ENCODE data around the gene ERC1.

Gene ERC1

GRCh38 chr12:1170411-1170810 lies 179.4 kb downstream of the ERC1 start:
- peaks cover 33% of the 10 kb centered on the region for H3K36me3 Mint-ChIP-seq (ENCODE audit: low read depth)
- no peak overlapping the region for H3K27ac Mint-ChIP-seq
- H3K9me3 Mint-ChIP-seq: no peaks in the 10 kb centered on the region
- no peaks in the 10 kb centered on the region for H3K4me1 Mint-ChIP-seq (ENCODE audit: low read depth)
- H3K27me3 Mint-ChIP-seq: no peaks in the 10 kb centered on the region
- intact Hi-C loops (cut with micrococcal nuclease): no loop called here
- H3K4me3 Mint-ChIP-seq: no peak overlapping the region

DNA sequence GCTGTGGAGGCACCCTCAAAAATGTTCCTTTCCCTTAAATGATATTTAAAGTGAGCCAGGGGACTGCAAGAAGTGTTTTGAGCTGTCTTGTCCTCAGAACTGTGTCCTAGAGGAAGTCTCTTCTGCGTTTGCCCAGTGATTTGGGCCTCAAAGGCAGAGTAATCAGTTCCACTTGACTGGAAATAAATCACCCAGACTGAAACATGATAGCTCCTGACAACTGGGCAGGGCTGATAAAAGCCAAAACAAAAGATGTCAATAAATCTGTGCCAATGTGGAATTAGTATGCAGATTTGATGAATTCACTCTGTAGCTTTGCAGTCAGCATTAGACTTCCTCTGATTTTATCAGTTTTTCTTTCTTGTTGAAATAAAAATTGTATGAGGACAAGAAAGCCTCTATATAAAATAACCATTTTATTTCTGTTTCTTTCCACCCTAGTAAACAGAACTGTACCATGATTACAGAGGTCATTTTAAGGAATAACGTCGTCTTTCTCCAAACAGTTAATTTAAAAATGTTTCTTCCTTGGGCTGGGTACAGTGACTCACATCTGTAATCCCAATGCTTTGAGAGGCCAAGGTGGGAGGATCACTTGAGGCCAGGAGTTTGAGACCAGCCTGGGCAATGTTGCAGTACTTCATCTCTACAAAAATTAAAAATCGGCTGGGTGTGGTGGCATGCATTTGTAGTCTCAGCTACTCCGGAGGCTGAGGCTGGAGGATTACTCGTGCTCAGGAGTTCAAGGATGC lies 180.8 kb downstream of the ERC1 start:
- intact Hi-C loops (cut with micrococcal nuclease): no loop called here
- H3K36me3 Mint-ChIP-seq (ENCODE audit: low read depth): peaks cover 39% of the 10 kb centered on the region

GRCh38 chr12:1173781-1174617 lies 183.0 kb downstream of the ERC1 start:
- Mint-ChIP-seq H3K27ac (no peak overlapping the region), H3K36me3 (ENCODE audit: low read depth) (peaks cover 35% of the 10 kb centered on the region), H3K9me3 (no peaks in the 10 kb centered on the region), H3K27me3 (no peaks in the 10 kb centered on the region), H3K4me1 (ENCODE audit: low read depth) (no peaks in the 10 kb centered on the region), H3K4me3 (no peak overlapping the region)
- intact Hi-C loops (cut with micrococcal nuclease): no loop called here

More for the DNA sequence above, 180.8 kb downstream of the ERC1 start:
- H3K4me1 Mint-ChIP-seq (ENCODE audit: low read depth): no peaks in the 10 kb centered on the region
- no peaks in the 10 kb centered on the region for H3K9me3 Mint-ChIP-seq
- H3K27ac Mint-ChIP-seq: no peak overlapping the region
- H3K4me3 Mint-ChIP-seq: no peak overlapping the region
- H3K27me3 Mint-ChIP-seq: no peaks in the 10 kb centered on the region

GRCh38 chr12:1174659-1175058 lies 183.6 kb downstream of the ERC1 start:
- intact Hi-C loops (cut with micrococcal nuclease): no loop called here
- no peaks in the 10 kb centered on the region for H3K4me1 Mint-ChIP-seq (ENCODE audit: low read depth)
- H3K4me3 Mint-ChIP-seq: no peak overlapping the region
- H3K27me3 Mint-ChIP-seq: no peaks in the 10 kb centered on the region
- H3K36me3 Mint-ChIP-seq (ENCODE audit: low read depth): peaks cover 31% of the 10 kb centered on the region
- H3K9me3 Mint-ChIP-seq: no peaks in the 10 kb centered on the region
- no peak overlapping the region for H3K27ac Mint-ChIP-seq

DNA sequence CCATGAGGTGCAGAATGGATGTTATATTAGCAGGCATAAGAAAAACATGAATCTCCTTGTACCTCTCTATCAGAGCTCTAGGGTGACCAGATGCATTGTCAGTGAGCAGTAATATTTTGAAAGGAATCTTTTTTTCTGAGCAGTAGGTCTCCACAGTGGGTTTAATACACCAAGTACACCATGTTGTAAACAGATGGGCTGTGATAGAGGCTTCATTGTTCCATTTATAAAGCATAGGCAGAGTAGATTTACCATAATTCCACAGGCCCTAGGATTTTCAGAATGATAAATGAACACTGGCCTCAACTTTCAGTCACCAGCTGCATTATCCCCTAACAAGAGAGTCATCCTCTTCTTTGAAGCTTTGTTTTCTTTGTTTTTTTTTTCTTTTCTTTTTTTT lies 185.2 kb downstream of the ERC1 start:
- Mint-ChIP-seq H3K27me3 (no peaks in the 10 kb centered on the region), H3K9me3 (no peaks in the 10 kb centered on the region), H3K27ac (no peak overlapping the region), H3K4me3 (no peak overlapping the region), H3K4me1 (ENCODE audit: low read depth) (no peaks in the 10 kb centered on the region), H3K36me3 (ENCODE audit: low read depth) (peaks cover 46% of the 10 kb centered on the region)
- intact Hi-C loops (cut with micrococcal nuclease): no loop called here

DNA sequence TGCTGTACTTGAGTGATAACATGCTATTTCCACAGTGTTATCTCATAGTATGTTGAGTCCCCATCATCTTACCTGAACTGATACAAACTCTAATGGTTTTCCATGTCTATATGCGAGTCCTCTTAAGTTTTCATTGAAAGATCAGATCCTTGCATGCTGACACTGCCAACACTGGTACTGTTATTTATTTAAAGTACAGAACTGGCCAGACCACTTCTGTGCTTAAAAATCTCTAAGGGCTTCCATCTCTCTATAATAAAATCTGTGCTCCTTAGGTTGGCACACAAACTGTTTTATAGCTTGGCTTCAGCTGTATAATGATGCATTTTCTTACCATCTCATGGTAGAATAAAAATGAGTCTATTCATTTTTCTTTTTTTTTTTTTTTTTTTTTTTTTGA lies 188.1 kb downstream of the ERC1 start:
- Mint-ChIP-seq H3K27ac (no peak overlapping the region), H3K4me1 (ENCODE audit: low read depth) (no peaks in the 10 kb centered on the region), H3K36me3 (ENCODE audit: low read depth) (peaks cover 70% of the 10 kb centered on the region), H3K27me3 (no peaks in the 10 kb centered on the region), H3K4me3 (no peak overlapping the region), H3K9me3 (no peaks in the 10 kb centered on the region)
- intact Hi-C loops (cut with micrococcal nuclease): no loop called here

DNA sequence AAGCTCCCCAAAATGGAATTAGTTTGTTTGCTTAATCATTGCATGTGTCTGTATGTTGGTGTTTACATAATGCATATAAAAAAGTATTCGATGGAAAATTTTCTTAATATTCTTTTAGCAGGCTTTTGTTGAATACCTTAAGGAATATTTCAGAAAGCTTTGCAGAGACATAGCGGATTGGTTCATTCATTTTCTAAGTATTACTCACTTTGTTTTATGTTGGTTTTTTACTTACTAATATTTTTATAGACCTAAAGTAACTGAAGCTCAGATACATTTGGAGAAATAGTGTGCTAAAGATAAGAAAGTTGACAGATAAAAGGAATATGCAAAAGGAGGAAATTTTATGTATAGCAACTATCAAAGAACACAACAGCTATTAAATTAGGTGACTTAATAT lies 191.0 kb downstream of the ERC1 start:
- no peaks in the 10 kb centered on the region for H3K4me1 Mint-ChIP-seq (ENCODE audit: low read depth)
- H3K36me3 Mint-ChIP-seq (ENCODE audit: low read depth): peaks cover 75% of the 10 kb centered on the region
- no peaks in the 10 kb centered on the region for H3K9me3 Mint-ChIP-seq
- intact Hi-C loops (cut with micrococcal nuclease): no loop called here
- H3K4me3 Mint-ChIP-seq: no peak overlapping the region
- no peaks in the 10 kb centered on the region for H3K27me3 Mint-ChIP-seq
- no peak overlapping the region for H3K27ac Mint-ChIP-seq

- H3K27me3 Mint-ChIP-seq: no peaks in the 10 kb centered on the region
- peaks cover 6% of the 10 kb centered on the region for H3K4me1 Mint-ChIP-seq (ENCODE audit: low read depth)
- intact Hi-C loops (cut with micrococcal nuclease): no loop called here
- no peaks in the 10 kb centered on the region for H3K9me3 Mint-ChIP-seq
- H3K4me3 Mint-ChIP-seq: no peak overlapping the region
- H3K36me3 Mint-ChIP-seq (ENCODE audit: low read depth): peaks cover 82% of the 10 kb centered on the region
- H3K27ac Mint-ChIP-seq: no peak overlapping the region
Observed at GRCh38 chr12:1184402-1184801, 193.4 kb downstream of the ERC1 start.

DNA sequence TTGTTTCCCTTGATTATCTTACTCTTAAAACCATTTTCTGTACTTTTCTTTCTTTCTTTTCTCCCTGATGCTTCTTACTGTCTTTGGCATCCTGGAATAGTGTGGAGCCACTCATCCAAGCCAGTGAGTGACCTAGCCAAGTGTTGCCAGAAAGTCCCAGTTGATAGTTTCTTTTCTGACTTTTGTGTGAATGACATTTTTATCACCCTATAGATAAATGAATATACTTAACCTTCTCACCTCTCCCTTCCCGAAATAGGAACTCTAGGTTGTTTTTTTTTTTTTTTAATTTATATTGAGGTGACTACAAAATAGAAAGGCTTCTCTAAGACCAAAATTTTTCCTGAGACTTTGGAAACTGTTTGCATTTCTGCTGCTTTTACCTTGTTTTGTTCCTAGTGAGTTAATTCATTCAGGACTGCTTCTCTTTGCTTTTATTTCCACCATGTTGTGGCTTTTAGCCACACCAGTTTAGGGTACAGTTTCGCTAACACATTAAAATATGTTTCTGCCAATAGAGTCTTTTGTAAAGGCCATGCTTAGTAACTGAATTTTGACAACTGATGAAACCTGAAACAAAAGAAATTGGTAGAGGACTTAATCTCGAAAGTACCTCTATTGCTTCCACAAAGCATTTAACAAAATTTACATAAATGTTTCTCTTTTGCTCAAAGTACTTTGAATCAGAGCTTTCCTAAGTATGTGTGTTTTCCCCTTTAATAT lies 194.6 kb downstream of the ERC1 start:
- Mint-ChIP-seq H3K27ac (no peak overlapping the region), H3K4me3 (no peak overlapping the region), H3K36me3 (ENCODE audit: low read depth) (peaks cover 85% of the 10 kb centered on the region), H3K9me3 (no peaks in the 10 kb centered on the region), H3K4me1 (ENCODE audit: low read depth) (peaks cover 6% of the 10 kb centered on the region), H3K27me3 (no peaks in the 10 kb centered on the region)
- intact Hi-C loops (cut with micrococcal nuclease): no loop called here

DNA sequence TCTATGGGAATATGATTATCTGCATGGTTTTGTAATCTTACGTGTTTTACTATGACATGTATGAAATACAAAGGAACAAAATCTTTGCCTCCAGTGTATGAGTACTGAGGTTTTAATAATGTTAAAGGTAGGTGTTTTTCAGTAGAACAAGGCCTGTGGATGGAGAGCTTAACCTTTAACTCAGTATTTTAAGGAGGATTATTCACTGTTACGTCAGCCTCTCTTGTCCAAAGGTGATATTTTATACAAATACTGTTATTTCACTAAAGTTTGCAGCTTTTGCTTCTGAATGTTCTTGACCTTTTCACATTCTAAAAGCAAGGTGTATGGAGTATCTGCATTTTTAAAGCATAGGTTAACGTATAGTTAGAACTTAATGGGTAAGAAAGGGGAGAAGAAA lies 195.3 kb downstream of the ERC1 start:
- H3K27ac Mint-ChIP-seq: no peak overlapping the region
- H3K9me3 Mint-ChIP-seq: no peaks in the 10 kb centered on the region
- H3K4me1 Mint-ChIP-seq (ENCODE audit: low read depth): peaks cover 6% of the 10 kb centered on the region
- intact Hi-C loops (cut with micrococcal nuclease): no loop called here
- no peaks in the 10 kb centered on the region for H3K27me3 Mint-ChIP-seq
- no peak overlapping the region for H3K4me3 Mint-ChIP-seq
- peaks cover 84% of the 10 kb centered on the region for H3K36me3 Mint-ChIP-seq (ENCODE audit: low read depth)

- intact Hi-C loops (cut with micrococcal nuclease): no loop called here
- no peaks in the 10 kb centered on the region for H3K9me3 Mint-ChIP-seq
- H3K27ac Mint-ChIP-seq: no peak overlapping the region
- H3K27me3 Mint-ChIP-seq: no peaks in the 10 kb centered on the region
- peaks cover 80% of the 10 kb centered on the region for H3K36me3 Mint-ChIP-seq (ENCODE audit: low read depth)
- peaks cover 6% of the 10 kb centered on the region for H3K4me1 Mint-ChIP-seq (ENCODE audit: low read depth)
- no peak overlapping the region for H3K4me3 Mint-ChIP-seq
Observed at GRCh38 chr12:1188016-1188415, 197.0 kb downstream of the ERC1 start.

DNA sequence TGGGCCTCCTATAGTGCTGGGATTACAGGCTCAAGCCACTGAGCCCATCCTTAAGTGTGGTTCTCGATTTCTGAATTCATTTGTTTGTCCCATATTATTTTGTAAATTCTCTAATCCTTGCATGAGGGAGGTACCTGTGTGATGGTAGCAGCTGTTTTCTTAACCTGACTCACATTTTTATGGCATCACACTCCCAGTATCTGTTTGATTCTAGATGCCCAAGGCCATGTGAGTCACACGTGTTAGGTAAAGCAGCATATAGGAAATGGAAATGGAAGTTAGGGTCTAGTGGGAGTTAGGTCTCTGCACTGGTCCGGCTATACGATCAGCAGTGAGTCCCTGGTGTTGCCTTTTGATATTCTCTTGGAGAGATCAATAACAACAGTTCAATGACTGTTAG lies 198.1 kb downstream of the ERC1 start:
- intact Hi-C loops (cut with micrococcal nuclease): no loop called here
- H3K9me3 Mint-ChIP-seq: no peaks in the 10 kb centered on the region
- H3K36me3 Mint-ChIP-seq (ENCODE audit: low read depth): peaks cover 69% of the 10 kb centered on the region
- no peaks in the 10 kb centered on the region for H3K27me3 Mint-ChIP-seq
- no peak overlapping the region for H3K27ac Mint-ChIP-seq
- H3K4me3 Mint-ChIP-seq: no peak overlapping the region
- H3K4me1 Mint-ChIP-seq (ENCODE audit: low read depth): peaks cover 6% of the 10 kb centered on the region

GRCh38 chr12:1195513-1195912 lies 204.5 kb downstream of the ERC1 start:
- peaks cover 74% of the 10 kb centered on the region for H3K36me3 Mint-ChIP-seq (ENCODE audit: low read depth)
- no peak overlapping the region for H3K27ac Mint-ChIP-seq
- H3K4me1 Mint-ChIP-seq (ENCODE audit: low read depth): no peaks in the 10 kb centered on the region
- H3K27me3 Mint-ChIP-seq: no peaks in the 10 kb centered on the region
- H3K9me3 Mint-ChIP-seq: peaks cover 16% of the 10 kb centered on the region
- intact Hi-C loops (cut with micrococcal nuclease): no loop called here
- no peak overlapping the region for H3K4me3 Mint-ChIP-seq
